Measurements from ENCODE around the gene FAM193B.

The FAM193B gene

DNA sequence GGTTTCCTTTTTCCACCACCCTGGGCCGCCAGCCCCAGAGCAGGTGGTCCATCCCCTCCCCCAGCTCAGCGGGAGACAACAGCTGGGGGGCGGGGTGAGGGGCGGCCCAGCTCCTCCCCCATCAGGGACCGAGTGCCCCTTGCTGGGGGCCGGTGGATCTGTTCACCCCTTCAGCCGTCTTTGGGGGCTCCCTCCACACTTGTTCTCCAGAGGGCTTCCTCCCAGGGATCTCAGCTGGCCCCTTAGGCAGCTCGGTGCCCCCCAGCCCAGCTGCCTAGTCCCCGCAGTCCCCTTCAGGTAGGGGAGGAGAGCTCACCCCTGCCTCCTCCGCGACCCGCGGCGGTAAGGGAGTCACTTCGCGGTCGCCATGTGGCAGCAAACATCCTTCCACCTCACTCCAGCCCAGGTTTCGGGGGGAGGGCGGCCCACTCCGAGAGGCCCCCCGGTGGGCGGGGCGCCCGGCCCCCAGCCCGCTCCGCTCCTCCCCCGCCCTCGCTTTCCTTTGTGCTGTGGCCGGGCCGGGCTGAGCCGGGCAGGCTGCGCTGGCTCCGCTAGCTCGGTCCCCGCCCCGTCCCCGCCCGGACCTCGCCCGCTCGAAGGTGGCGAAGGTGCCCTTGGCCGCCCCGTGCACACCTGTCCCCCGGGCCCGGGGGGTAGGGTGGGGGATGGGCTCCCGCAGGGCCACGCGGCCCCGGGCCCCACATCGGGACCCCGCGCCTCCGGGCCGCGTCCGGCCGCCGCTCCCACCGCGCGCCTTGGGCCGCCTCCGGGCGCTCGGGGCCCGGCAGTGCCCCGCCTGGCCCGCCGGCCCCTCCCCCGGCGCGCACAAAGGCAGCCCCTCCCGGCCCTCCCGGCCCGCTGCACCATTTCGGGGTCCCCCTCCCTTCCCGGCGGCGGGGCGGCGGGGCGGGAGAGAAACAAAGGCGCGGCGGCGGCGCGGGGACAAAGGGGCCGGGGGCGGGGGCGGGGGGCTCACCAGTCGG, 81.6 kb downstream of the FAM193B start:
- in situ Hi-C loops (cut with MboI; ENCODE audit: low pct_unique_long_range_greater_than_20kb, low sequenced_read_pairs, unreplicated experiment), result no loop called here
- TF ChIP-seq, protein P1, sequence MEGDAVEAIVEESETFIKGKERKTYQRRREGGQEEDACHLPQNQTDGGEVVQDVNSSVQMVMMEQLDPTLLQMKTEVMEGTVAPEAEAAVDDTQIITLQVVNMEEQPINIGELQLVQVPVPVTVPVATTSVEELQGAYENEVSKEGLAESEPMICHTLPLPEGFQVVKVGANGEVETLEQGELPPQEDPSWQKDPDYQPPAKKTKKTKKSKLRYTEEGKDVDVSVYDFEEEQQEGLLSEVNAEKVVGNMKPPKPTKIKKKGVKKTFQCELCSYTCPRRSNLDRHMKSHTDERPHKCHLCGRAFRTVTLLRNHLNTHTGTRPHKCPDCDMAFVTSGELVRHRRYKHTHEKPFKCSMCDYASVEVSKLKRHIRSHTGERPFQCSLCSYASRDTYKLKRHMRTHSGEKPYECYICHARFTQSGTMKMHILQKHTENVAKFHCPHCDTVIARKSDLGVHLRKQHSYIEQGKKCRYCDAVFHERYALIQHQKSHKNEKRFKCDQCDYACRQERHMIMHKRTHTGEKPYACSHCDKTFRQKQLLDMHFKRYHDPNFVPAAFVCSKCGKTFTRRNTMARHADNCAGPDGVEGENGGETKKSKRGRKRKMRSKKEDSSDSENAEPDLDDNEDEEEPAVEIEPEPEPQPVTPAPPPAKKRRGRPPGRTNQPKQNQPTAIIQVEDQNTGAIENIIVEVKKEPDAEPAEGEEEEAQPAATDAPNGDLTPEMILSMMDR (IDR thresholded peaks at IDR 0.05; ENCODE audit: extremely low read depth, insufficient read depth, missing control alignments), result no peak
- DNase-seq (ENCODE audit: low spot score), result peak; percentile 95

DNA sequence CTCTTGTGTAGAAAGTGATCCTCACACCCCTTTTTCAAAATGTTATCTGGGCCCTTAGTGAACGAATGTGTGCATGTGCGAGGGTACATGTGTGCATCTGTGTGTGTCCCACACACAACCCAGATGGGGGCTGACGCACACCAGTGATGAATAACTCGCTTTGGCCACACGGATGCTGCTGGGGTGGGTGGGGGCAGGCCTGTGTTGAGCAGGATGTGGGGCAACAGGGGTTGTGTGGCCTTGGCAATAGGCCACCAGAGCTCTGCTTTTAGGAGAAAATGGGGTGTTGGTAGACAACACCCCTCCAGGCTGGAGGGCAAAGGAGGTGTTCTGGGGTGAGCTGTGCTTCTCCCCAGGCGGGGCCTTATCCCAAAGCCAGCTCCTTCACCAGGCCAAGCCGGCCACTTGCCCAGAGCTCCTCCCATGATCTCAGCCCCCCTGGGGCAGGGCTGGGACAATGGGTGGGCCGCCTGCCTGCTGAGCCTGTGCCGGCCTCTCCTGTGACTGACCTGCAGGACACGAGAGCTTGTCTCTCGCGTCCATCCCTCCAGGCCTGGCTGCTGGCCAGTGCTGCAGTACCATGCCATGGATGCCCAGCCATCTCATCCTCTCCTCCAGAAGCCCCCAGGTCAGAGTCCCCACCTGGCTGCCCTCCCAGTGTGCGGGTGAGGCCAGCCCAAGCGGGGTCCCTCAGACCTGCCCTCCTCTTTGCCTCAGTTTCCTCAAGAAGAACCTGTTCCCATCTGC, 82.6 kb downstream of the FAM193B start:
- TF ChIP-seq, protein P1 (IDR thresholded peaks at IDR 0.05; ENCODE audit: extremely low read depth, insufficient read depth, missing control alignments), result no peak
- DNase-seq (ENCODE audit: low spot score), result peak; percentile 33
- in situ Hi-C loops (cut with MboI; ENCODE audit: low pct_unique_long_range_greater_than_20kb, low sequenced_read_pairs, unreplicated experiment), result no loop called here

DNA sequence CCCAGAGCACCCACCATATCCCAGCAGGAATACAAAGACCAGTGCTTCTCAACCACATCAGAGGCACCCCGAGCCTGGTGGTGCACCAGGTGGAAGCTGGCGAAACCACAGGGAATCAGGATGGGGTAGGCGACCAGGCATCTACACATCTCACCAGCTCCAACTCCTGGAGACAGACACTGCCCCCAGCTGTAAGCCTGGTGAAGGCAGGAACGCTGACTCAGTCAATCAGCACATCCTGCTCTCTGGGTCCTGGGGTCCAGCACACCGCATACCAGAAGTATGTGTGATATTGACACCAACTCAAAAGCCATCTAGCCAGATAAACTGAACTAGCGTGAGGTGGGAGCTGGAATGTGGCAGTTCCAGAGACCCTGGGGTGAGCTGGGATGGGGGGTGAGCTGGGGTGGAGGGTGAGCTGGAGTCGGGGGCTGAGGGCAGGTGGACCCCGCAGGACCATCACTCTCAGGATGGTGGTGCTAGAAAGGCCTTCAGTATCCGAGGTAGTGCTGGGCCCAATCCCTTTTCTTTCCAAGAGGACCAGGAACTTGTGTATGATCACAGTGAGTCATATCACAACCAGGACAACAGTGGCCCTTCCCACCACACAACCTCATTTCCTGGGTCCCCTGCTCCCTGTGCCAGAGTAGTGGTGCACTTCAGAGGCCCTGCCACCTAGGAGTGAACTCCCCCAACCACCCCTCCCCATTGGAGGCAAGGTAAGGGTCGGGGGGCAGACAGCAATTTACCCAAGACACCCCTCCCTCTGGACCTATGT, 83.4 kb downstream of the FAM193B start:
- no peak for DNase-seq (ENCODE audit: low spot score)
- in situ Hi-C loops (cut with MboI; ENCODE audit: low pct_unique_long_range_greater_than_20kb, low sequenced_read_pairs, unreplicated experiment), result no loop called here
- TF ChIP-seq, protein P1 (IDR thresholded peaks at IDR 0.05; ENCODE audit: extremely low read depth, insufficient read depth, missing control alignments), result no peak
